GM21390 (cell line): ENCODE data around the gene AP5S1.
"Not testable (repeated sequence)": the region's sequence is repeated elsewhere in the genome, so short reads cannot be mapped to it uniquely, and the experiment has no call there.

Experiments used
- ATAC-seq: cut with Tn5 transposase; IDR thresholded peaks from one replicate; pipeline ENCODE4 v1.9.1; 2021; ENCODE audit not compliant: unreplicated experiment

Gene AP5S1

DNA sequence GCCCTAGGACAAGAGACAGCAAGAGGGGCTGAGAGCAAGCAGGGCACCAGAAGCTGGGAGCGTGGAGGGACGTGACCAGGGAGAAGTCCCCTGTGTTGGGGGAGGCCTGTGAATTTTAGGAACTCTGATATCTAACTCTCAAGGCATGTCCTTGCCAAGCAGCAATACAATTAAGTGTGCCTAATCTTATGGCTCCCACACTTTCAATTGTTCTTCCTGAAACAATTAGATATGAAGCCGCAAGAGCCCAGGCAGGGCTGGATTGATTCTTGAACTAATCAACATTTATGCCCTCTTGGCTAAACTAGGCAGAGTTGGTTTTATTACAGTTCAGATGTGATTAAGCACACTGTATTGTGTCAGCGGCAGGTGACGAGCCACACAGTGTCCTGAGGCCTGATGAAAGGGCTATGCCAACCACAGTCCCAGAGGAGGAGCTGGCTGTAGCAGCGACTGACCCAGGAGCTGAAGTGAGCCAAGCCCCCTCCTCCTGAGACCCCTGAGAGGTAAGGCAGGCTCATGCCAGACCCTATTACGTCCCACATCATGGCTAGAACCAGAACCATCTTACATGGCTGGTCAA is 22.1 kb downstream of the AP5S1 start:
- ATAC-seq, result no peak

DNA sequence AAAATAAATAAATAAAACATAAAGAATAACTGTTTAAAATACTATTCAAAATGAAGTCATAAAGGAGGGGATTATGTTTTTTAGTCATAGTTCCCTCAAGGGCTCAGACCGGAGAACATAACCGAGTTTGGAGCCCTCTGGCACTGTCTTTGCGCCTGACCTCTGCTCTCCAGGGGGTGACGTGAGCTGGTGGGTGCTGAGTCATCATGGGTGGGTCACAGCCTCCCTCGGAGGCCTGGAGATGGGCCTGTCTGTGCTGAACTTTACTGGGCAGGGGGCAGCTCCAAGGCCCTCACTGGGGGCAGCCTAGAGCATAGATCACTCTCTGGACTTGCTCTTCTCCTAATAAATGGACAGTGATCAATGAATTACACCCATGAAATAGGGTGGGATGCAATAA is 23.1 kb downstream of the AP5S1 start:
- ATAC-seq, result no peak

DNA sequence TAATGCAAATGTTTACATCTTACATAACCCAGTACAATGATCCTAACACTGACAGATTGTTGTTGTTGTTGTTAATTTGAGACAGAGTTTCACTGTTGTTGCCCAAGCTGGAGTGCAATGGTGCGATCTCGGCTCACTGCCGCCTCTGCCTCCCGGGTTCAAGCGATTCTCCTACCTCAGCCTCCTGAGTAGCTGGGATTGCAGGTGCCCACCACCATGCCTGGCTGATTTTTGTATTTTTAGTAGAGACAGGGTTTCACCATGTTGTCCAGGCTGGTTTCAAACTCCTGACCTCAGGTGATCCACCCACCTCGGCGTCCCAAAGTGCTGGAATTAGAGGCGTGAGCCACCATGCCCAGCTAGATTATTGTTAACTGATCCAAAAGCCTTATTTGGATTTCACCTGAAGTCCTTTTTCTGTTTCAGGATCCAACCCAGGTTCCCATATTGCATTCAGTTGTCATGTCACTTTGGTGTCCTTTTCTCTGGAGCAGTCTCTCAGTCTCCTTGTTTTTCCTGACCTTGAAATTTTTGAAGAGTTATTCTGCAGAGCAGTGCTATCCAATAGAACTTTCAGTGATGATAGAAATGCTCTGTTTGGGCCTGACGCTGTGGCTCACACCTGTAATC is 23.8 kb downstream of the AP5S1 start:
- ATAC-seq, result not testable (repeated sequence)

DNA sequence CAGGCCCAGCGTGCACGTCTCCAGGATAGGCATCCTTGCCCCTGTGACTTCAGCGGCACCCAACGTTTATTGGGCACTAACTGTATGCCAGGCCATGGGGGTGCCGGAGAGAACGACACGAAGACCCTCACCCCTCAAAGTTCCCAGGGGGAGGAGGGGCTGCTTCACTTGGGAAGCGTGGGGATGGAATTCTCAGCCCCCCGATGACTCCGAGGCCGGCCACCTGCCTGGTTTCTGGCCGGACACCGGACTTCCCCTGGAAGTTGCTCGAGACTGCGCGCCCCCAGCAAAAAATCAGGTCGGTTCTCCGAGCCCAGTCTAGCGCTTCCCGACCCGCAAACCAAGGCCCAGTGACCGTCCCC is 26.0 kb downstream of the AP5S1 start:
- ATAC-seq, result no peak

DNA sequence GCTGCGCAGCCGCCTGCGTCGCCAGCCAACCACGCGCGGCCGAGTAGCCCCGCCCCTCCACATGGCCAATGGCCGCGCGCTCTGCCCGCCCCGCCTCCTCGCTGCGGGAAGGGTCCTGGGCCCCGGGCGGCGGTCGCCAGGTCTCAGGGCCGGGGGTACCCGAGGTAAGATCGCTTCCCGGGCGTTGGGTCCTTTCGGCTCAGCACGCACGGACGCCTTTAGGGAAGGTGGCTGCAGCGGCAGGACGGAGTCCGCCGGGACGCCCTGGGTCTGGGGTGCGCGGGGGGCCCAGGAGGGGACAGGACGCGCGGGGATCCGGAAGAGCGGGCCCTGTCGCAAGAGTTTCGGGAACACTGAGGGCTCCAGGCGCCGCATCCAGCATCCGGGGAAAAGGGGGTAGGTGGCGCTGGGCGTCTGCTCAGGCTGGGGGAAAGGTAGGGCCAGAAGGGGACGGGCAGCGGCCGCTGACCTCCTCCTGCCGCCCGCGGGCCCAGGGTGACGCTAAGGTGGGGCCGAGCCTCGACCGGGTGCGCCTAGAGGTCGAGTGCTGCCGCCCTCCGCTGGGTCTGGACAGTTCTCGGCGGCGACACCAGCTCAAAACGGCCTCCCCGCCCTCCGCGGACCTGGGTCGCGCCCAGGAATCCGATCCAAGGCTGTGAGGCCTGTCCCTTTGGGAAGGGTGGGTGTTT is 26.5 kb downstream of the AP5S1 start, which contains the start of gene MAVS:
TSS of gene MAVS (plus strand) at position 95 of the 689 bp plus-strand sequence. CDS start 7,791 bp downstream, outside the sequence.
- peak; percentile 90 for ATAC-seq

DNA sequence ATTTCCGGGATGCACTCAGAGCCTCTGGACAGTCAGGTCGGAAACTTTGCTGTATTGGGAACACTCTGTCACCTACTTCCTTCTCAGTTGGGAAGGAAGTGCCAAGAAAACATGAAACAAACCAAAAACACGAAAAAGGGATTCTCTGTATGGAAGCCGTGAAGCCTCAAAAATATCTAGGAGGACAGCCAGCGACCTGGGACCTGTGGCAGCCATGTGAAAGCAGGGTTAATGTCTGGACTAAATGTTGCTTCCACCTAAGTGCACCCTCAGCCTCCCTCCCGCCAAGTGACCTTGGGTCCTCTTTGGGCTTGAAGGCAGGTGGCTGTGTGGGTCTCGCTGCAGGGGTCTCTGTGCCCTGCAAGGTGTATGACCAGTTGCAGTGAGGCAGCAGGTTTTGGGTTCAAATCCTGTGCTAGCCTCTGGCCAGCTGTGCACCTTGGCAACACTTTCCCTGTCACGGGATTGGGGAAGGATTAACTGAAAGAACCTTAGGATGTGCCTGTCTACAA is 27.1 kb downstream of the AP5S1 start:
- no peak for ATAC-seq

DNA sequence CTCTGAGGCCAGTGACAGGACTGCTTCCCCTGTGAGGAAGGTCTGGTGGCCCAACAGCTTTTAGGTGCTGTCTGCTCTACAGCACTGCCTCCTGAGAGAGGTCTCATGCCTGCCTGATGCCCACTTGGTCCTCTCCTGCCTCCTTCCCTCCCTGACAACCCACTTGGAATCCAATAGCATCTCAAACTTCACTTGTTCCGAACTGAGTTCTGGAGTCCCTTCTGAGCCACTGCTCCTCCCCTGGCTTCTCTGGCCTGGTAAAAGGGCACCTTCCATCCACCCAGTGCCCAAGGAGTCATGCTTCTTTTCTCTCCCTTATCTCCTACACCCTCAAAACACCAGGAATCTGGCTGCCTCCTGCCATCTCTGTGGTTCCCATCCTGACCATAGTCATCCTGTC is 28.2 kb downstream of the AP5S1 start:
- ATAC-seq, result no peak

DNA sequence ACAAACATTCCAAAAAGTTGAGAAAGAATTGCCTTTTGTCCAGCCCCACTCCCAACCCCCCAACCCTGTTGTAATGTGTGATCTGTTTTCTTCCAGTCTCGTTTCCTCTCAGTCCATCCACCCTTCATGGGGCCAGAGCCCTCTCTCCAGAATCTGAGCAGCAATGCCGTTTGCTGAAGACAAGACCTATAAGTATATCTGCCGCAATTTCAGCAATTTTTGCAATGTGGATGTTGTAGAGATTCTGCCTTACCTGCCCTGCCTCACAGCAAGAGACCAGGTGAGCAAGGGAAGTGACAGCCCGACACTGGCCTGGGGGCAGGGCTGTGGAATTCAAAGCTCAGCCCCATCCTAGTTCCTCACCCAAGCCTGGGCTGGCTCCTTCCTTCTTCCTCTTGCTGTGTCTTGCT is 34.1 kb downstream of the AP5S1 start:
- ATAC-seq, result no peak

DNA sequence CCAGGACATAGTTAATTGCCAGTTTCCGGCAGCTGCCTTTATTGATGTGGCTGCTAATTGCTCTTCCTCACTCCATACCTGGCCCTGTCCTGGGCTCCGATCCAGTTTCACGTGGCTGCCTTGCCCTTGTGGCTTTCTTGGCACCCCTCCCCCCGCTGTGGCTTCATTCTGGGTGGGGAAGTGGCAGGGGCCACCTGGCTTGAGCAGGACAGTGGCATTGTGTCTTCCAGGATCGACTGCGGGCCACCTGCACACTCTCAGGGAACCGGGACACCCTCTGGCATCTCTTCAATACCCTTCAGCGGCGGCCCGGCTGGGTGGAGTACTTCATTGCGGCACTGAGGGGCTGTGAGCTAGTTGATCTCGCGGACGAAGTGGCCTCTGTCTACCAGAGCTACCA is 37.1 kb downstream of the AP5S1 start:
- ATAC-seq, result no peak

DNA sequence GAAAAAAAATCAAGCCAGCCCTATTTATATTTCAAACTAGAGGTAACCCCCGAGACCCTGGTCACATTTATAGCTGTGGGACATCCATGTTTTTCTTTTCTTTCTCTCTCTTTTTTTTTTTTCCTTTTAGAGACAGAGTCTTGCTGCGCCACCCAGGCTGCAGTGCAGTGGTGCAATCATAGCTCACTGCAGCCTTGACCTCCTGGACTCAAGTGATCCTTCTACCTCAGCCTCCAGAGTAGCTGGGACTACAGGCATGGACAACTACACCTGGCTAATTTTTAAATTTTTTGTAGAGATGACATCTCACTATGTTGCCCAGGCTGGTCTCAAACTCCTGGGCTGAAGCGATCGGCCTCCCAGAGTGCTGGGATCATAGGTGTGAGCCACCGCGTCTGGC is 38.3 kb downstream of the AP5S1 start:
- no peak for ATAC-seq

DNA sequence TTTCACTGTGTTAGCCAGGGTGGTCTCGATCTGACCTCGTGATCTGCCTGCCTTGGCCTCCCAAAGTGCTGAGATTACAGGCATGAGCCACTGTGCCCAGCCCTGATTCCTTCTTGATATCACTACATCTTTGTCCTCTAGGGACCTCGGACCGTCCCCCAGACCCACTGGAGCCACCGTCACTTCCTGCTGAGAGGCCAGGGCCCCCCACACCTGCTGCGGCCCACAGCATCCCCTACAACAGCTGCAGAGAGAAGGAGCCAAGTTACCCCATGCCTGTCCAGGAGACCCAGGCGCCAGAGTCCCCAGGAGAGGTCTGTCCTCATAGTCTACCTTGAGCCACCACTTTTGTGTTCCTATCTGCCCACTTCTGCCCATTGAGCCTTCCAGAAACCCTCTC is 40.8 kb downstream of the AP5S1 start:
- no peak for ATAC-seq

DNA sequence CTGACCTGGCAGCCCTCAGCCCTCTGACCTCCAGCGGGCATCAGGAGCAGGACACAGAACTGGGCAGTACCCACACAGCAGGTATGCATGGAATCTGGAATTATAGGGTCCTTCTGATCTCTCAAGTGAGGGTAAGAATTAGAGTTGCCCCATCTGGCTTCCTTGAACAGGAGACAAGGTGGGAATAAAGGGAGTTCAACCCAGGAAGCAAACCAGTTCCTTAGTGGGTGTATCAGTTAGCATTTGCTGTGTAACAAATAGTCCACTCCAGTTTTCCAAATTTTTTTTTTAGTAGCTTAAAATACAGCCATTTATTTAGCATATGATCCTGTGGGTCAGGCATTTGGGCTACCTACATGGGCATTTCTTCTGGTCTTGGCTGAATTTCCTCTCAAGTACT is 42.0 kb downstream of the AP5S1 start:
- no peak for ATAC-seq

DNA sequence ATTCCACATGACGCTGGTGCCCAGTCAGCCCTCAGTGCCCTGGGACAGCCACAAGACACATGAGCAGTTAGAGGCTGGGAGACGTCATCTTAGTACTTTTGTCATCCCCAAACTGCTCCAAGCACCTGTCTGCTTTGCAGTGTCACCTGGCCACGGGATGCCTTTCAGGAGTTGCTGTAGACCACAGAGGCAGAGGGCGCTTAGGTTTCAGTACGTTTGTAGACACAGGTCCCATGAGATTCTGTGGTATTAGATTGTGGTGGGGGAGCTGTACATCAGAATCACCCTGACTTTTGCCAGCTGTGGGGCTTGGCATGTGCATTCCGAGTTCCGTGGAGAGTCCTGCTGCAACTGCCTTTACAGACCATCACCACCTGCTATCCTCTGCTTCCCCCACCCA is 43.0 kb downstream of the AP5S1 start:
- ATAC-seq, result no peak

DNA sequence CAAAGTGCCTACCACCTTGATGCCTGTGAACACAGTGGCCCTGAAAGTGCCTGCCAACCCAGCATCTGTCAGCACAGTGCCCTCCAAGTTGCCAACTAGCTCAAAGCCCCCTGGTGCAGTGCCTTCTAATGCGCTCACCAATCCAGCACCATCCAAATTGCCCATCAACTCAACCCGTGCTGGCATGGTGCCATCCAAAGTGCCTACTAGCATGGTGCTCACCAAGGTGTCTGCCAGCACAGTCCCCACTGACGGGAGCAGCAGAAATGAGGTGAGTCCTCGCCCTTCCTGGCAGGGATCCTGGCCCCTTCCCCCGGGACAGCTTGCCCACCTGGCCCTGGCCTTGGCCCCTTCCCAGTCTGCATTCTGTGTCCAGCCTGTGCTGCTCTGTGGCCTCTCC is 44.2 kb downstream of the AP5S1 start:
- no peak for ATAC-seq

DNA sequence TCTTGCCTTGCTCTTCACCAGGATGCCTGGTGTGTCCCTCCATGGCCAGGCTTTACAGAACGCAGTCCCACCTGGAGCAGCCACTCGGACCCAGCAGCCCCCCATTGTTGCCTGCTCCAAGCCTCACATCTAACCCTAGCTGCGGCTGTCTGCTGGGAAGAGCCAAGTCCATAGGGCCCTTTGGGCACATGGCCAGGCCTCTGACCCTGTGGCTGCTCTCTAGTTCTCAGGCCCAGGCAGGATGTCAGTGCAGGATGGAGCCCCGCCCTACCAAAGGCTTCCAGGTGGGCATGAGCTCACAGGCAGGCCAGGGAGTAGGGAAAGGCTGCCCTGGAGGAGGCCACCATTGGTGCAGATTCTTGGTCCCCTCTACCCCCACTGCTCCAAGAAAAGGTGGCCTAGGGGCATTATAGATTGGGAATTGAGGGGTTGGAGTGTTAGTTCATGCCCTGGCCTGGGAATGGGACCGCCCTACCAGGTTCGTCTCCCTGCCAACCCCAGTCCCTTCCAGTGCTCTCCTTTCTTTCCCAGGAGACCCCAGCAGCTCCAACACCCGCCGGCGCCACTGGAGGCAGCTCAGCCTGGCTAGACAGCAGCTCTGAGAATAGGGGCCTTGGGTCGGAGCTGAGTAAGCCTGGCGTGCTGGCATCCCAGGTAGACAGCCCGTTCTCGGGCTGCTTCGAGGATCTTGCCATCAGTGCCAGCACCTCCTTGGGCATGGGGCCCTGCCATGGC is 45.0 kb downstream of the AP5S1 start:
- no peak for ATAC-seq

DNA sequence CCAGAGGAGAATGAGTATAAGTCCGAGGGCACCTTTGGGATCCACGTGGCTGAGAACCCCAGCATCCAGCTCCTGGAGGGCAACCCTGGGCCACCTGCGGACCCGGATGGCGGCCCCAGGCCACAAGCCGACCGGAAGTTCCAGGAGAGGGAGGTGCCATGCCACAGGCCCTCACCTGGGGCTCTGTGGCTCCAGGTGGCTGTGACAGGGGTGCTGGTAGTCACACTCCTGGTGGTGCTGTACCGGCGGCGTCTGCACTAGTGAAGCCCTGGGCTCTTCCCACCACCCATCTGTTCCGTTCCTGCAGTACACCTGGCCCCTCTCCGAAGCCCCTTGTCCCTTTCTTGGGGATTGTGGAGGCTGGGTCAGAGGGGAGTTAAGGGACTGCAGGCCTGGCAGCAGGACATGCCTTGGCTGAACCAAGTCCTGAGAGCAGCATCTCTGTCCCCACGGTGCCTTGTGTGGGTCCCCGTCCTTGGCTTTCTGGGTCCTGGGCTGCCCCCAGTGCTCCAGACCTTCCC is 45.6 kb downstream of the AP5S1 start:
- no peak for ATAC-seq

DNA sequence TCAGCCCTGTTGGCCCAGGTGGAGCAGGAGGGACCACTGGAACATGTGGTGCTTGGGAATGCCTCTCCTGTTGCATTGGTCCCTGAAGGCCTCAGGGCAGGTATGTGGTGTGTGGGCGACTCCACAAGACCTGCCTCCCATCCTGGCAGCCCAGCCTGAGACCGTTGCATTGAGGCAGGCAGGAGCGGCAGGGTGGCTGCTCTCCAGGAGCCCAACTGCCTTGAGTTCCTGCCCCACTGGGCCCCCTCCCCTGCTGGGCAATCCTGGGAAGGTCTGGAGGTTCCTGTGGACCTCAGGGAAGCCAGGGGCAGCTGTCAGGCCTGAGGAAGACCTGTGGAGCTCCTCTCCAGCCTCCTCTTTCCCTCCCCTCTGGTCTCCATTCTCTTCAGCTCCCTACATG is 46.1 kb downstream of the AP5S1 start:
- ATAC-seq, result no peak

DNA sequence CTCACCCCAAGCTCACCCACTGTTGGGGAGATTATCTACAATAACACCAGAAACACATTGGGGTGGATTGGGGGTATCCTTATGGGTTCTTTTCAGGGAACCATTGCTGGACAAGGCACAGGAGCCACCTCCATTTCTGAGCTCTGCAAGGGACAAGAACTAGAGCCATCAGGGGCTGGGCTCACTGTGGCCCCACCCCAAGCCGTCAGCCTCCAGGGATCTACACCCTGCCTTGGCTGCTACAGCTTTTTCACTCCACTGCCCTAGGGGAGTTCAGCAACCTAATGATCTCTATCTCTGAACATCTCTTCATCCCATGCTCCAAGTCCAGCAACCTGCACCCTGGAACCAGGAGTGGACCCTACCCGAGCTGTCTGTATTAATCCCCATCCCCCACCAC is 47.5 kb downstream of the AP5S1 start:
- ATAC-seq, result no peak

DNA sequence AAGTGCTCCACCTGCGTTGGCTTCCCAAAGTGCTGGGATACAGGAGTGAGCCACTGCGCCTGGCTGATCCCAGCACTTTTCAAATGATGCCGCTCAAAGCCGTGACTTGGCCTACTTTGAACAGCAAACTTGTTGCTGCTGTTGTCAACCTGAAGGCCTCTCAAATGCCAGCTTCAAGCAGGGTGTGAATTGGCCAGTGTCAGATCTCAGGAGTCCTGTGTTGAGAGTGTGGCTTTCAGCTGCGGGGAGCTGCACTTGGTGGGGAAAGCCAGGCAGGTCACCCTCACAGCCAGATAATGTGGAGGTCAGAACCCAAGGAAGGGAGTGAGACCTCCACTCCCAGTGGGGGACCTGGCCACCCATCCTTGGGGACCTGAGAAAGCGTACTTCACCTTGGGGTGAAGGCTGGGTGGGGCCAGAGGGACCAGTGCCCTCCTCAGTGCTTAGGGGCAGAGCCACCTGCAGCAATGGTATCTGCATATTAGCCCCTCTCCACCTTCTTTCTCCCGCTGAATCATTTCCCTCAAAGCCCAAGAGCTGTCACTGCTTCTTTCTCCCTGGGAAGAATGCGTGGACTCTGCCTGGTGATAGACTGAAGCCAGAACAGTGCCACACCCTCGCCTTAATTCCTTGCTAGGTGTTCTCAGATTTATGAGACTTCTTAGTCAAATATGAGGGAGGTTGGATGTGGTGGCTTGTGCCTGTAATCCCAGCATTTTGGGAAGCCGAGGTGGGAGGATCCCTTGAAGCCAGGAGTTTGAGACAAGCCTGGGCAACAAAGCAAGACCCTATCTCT is 49.7 kb downstream of the AP5S1 start:
- no peak for ATAC-seq

DNA sequence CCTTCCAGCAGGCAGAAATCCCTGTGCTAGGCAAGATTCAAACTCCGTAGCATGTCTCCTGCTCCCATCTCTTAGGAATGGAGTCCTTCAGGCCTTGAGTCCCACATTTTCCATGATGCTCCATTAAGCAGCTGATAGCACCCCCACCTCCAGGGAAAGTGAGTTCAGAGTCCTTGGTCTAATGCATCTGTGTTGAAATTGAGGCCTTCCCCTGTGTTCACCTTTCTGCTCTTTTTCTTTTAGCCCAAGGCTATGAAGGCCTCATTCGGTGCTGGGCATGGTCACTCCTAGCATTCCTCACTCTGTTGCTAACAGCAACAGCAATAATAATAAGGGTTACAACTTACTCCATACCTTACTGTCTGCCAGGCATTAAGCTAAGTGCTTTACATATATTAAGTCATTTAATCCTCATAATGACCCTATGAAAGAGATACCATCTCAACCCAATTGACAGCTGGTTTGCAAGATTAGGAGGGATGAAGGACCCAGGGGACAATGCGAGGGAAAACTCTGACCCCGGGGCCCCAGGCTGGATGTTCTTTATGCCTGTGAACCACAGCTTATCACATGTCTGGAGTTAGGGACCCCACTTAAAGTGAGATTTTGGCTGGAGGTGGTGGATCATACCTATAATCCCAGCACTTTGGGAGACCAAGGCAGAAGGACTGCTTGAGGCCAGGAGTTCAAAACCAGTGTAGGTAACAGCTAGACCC is 51.4 kb downstream of the AP5S1 start:
- no peak for ATAC-seq
